HG03280 (cell line): ENCODE data around the gene MKRN2.
"Not testable (repeated sequence)": the region's sequence is repeated elsewhere in the genome, so short reads cannot be mapped to it uniquely, and the experiment has no call there.

Experiments
- ATAC-seq: cut with Tn5 transposase; IDR thresholded peaks from one replicate; pipeline ENCODE4 v1.9.1; 2021; ENCODE audit warnings: mild to moderate bottlenecking, moderate library complexity; ENCODE audit not compliant: unreplicated experiment

Gene MKRN2

DNA sequence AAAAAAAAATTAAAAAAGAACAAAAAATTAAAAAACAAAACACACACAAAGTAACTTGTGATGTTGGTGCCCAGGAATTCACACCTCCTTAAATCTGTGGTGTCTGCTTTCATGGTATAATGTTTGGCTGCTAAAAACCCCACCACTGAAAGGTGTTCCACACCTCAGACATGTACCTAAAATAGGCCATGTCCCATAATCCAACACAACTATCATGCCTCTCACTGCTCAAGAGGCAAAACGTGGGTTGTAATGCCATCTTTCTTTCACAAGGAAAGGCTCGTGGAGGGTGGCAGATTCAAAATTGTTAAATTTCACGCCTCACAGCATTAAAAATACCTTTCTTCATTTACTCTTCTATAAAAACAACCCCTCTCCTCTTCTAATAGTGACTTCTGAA is 29.5 kb downstream of the MKRN2 start:
- no peak for ATAC-seq

- ATAC-seq: no peak
Observed at GRCh38 chr3:12588039-12589009, 31.4 kb downstream of the MKRN2 start.

GRCh38 chr3:12590096-12590495 is 33.2 kb downstream of the MKRN2 start:
- no peak for ATAC-seq

DNA sequence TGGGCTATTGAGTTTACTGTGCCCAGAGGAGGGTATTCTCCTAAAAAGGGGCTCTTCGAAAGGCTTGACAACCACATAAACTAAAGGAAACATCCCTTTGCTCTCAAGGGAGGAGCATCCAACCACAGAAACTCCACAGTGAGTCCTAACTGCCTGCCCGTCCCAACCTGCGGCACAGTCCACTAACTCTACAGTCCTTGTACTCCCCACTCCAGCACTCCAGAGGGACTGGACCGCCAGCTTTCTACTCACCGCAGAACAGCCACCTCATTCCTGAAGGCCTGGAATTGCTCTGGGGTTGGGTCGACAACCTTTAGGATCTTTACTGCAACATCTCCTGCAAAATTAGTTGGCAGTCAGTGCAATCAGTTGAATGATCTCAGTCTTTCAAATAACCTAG is 34.6 kb downstream of the MKRN2 start:
- ATAC-seq: no peak

DNA sequence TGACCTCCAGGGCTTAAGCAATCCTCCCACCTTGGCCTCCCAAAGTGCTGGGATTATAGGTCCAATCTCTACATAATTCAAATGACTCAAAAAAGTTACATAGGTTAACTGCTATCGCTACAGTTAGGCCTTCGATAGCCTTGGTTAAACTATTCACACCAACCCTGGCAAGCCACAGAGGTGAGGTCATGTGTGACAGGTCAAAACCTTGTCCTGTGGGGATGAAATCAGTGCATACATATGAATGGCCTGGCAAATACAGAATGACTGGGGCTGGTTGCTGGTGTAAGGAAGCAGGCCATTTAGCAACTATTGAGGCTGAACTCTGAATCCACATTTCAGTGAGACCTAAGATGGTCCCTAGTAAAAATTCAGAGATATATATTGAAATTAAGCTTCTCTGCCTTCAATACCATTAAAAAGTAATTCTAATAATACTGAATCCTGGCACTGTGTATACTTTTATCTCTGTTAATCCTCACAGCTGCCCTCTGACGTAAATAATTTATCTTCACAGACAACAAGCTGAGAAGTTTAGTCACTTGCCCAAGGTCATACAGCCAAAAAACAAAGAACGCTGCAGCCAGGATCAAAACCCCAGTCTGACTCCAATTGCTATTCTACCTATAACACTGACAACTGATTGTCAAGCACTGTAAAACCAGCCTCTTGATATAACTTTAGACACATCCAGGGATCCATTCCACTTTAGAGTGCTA is 35.3 kb downstream of the MKRN2 start:
- no peak for ATAC-seq

- no peak for ATAC-seq
Observed at GRCh38 chr3:12593473-12593872, 36.6 kb downstream of the MKRN2 start.

DNA sequence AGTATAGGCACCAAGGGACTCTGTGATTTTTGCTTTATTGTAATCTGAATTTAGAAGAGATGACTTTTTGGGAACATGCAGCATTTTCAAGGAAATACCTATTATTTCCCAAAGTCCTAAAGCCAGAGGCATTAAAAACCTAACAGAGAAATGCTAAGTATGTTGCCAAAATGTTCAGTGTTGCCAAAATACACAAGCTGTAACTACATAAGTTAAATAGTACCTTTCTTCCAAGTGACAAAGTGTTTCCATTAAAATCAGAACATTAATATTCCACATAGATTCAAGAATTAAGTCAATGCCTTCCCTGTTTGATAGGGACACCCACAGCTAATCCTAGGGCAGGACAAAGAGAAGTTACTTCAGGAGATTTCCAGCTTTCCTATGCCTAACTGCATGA is 42.0 kb downstream of the MKRN2 start:
- ATAC-seq: no peak

DNA sequence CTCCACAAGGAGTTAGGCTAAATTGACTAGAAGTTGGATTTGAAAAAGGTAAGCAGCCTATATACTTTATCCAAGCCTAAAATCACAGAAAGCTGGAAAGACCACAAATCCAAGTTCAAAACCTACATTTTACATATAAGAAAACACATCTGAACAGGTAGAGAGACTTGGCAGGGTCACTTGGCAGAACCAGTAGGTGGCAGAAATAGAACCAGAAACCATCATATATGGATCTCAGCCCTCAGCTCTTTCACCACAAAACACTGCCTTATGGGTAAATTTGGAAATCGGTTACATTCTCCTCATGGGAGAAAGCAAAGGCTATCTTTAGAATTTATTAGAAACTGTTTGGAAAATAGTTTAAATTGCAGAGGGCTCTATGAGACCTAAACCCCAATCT is 44.2 kb downstream of the MKRN2 start:
- no peak for ATAC-seq

DNA sequence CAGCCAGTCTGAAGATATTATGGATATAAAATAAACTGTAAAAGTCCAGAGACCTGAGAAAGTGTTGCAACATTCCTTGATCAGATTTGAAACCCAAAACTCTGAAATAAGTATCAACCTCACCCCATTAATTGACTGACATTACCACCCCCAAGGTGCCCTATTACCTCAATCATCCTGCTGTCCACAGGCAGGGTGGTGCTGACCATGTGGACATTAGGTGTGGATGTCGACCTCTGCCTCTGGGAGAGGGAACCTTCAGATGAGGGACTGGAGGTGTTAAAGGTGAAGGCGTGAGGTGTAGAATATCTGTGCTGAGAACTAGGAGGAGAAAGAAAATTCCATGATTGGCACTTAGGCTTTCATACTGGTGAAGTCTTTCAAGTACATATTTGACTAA is 47.1 kb downstream of the MKRN2 start:
- ATAC-seq: no peak

DNA sequence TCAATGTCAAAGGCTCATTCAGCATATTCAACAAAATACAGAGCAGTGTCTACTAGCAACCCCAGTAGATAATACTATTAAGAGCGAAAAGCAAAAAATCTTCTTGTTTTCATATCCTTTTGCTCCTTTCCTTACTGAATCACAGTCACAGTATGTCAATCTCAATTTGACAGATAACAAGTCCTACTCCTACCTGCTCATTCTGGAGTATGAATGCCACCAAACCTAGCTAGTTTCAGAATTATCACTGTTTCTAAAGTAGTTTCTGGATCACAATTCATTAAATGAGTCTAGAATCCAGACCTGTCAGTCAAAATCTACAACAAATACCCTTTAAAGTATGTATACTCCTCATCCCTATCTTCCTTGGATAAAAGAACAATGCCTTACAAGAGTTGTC is 51.5 kb downstream of the MKRN2 start:
- ATAC-seq: no peak

GRCh38 chr3:12611117-12611516 is 54.2 kb downstream of the MKRN2 start:
- no peak for ATAC-seq

DNA sequence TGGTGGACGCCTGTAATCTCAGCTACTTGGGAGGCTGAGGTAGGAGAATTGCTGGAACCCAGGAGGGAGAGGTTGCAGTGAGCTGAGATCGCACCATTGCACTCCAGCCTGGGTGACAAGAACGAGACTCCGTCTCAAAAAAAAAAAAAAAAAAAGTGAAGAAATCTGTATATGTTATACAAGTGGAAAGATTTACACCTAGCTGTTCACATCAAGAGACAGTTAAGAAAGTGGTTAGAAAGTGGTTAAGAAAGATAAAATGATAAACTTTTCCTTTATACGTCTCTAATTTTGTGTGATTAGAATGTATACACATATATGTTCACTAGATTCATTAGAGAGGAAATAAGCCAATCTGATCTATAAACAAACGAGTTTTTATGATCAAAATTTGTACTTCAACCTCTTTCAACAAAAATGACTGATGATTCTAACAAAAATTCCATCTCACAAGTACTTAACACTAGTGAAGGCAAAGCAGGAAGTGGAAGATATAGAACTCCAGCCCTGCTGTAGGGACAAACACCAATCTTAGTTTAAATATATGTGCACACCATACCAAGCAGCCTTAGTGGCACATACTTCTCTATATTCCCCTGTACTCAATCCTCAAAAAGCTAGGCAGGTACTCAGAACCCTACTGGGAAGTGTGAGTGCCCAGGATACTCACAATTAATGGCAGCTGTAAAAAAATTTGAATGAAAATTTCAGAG is 55.8 kb downstream of the MKRN2 start:
- no peak for ATAC-seq

DNA sequence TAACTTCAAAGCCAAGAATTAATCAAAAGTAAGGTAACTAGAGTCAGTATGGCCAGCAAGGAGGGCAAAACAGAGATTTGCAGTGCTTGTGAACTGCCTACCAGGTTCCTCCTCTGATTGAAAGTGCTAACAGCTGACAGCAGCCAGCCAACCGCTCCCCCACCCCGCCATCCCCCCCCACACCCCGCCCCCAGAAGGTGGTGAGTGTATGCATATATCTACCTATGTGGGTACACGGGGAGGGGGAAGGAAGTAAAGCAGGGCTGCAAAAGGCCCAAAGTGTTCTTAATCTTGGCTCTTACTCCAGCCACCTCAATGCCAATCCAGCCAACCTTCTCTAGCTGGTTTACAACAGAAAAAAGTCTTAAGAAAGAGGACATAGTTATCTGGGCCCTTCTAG is 56.4 kb downstream of the MKRN2 start:
- no peak for ATAC-seq

DNA sequence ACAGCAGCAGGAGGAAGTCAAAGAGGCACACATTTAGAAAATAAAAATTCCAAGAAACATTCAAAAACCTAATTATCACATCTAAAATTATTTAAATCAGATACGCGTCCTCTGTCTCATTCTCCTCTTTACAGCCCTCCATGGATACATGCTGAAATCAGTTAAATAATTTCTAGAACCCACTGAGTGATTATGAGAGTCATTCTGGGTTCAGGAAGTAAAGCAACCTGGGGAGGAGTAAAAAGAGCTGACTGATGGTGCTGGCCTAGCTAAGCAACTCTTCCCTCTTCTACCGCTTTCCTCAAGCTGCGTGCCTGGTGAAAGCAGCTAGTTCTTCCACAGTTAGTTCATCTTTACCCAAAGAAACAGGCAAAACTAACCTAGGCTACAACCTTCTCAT is 58.4 kb downstream of the MKRN2 start:
- no peak for ATAC-seq

GRCh38 chr3:12618426-12618825 is 61.5 kb downstream of the MKRN2 start:
- ATAC-seq: no peak

- no peak for ATAC-seq
Observed at GRCh38 chr3:12620305-12620704, 63.4 kb downstream of the MKRN2 start.

DNA sequence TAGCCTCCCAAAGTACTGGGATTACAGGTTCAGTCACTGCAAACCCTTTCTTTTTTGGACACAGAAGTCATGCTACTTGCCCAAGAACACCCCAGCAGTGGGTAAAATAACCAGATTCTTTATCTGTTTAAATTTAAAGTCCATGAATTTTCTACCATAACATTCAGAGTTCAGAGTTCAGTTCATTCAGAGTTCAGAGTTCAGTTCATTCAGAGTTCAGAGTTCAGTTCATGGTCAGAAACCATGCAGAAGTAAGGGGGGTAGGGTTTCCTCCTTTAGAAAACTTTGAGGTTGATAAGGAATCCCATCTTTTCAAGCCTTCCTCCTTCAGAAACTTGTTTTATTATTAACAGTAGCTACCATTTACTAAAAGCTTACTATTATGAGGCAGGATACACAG is 63.8 kb downstream of the MKRN2 start:
- ATAC-seq: no peak

- no peak for ATAC-seq
Observed at GRCh38 chr3:12622335-12622734, 65.4 kb downstream of the MKRN2 start.

- no peak for ATAC-seq
Observed at GRCh38 chr3:12624056-12624455, 67.2 kb downstream of the MKRN2 start.

- not testable (repeated sequence) for ATAC-seq
Observed at GRCh38 chr3:12624964-12625363, 68.1 kb downstream of the MKRN2 start.

DNA sequence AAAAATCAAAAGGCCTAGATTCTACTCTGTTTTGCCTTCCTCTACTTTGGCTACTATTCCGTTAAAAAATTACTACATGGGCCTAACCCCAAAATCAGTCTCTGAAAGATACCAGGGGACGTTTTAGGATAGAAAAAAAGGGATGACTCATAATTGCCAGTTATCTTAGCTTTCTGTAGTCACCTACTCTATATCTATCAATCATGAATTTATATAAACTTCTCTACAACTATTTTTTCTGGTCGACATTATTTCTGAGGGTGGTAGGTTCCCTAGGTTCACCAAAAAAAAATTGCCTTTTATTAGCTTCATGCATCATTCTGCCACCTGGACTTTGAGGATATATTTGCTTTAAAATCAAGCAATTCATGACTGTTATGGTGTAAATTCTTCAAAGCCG is 70.5 kb downstream of the MKRN2 start:
- ATAC-seq: no peak

DNA sequence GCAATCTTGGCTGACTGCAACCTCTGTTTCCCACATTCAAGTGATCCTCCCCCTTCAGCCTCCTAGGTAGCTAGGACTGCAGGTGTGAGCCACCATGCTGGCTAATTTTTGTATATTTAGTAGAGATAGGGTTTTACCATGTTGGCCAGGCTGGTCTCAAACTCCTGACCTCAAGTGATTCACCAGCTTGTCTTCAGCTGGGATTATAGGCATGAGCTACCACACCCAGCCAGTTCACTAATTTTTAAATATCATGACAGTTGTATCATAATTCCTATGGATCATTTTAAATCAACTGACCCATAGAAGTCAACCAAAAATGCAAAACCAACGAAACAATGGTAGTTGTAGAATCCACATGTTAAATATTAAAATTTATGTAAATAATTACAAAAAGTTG is 71.9 kb downstream of the MKRN2 start:
- ATAC-seq: no peak
